GM12872 (cell line): ENCODE results near the gene MOXD1.
A peak's percentile ranks its signal among the peaks of the same experiment; 100 is the strongest.

Source experiments
- CTCF ChIP-seq: IDR thresholded peaks from 3 replicates; pipeline ENCODE4 v1.5.1; 2011; ENCODE audit warnings: low read depth, mild to moderate bottlenecking, low read length, moderate library complexity; ENCODE audit not compliant: insufficient read depth

MOXD1 gene

DNA sequence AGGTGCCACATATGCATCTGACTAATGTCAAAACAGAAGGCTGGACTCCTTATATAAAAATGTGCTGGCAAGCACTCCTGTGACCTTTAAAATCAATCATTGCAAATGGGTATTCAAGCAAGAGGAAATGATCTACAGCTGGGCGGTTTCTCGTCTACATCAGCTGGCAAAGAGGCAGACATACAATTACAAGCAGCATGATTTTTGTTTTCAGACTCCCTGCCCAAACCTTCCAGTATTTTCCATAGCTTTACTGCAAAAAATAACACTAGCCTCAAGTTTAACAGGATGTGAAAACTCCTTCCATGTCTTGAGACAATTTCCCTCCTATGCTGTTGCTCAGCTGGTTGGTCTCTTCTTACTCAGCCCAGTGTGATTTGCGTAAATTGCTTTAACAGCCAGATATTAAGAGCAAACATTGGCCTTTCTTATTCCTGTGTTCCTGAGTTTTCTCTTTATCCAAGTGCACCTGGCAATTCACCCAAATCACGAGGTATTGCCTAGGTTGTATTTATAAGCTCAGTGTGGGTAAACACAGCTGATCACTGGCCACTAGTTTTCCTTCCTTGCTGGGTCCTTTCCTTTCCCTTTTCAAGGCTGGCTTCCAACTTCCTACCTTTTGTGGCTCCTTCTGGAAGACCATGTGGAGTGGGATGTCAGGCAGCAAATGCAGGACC, 130.4 kb downstream of the MOXD1 start:
- no peak for TF ChIP-seq CTCF

- no peak for TF ChIP-seq CTCF
Observed at GRCh38 chr6:132268209-132268608, 133.1 kb downstream of the MOXD1 start.

- TF ChIP-seq CTCF = no peak
Observed at GRCh38 chr6:132265451-132266097, 135.7 kb downstream of the MOXD1 start.

DNA sequence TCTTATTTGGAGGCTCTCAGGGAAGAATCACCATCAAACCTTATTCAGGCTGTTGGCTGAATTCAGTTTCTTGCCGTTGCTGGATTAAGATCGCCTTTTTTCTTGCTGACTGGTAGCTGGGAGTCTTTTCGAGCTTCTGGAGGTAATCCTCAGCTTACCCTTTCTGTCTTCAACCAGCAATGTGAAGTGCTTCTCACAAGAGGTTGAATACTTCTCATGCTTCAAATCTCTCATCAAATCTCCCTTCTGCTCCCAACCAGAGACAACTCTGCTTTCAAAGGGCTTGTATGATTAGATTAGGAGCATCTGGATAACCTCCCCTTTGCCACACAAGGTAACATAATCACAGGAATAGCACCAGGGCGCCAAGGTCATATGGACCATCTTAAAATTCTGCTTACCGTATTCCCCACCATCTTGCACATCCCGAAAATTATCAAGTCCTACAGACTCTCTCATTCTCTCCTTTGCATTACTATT, 137.2 kb downstream of the MOXD1 start:
- no peak for TF ChIP-seq CTCF

- TF ChIP-seq CTCF = no peak
Observed at GRCh38 chr6:132261354-132261753, 139.9 kb downstream of the MOXD1 start.

- TF ChIP-seq CTCF = 0 out of 3 replicates have a peak, but pooled peaks have one; percentile 21
Observed at GRCh38 chr6:132259070-132259469, 142.2 kb downstream of the MOXD1 start.

DNA sequence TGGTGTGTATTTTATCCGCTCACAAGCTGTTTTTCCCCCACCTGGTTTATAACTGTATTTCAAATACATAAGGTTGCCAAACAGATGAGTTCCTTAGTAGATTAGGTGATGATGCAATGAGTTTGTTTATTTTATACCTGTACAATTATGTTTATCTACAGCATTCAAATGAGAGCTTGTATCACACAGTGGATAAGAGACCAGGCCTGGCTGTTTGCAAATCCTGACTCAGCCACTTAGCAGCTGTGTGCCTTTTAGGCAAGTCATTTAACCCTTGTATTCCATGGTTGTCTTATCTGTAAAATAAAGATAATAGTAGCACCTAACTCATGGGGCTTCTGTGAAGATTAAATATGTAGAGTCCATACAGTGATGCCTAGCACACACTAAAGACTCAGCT, 143.7 kb downstream of the MOXD1 start:
- TF ChIP-seq CTCF = no peak
